RWPE1 (cell line): Measurements from ENCODE around the gene DHX35.

ENCODE experiments used
- CTCF ChIA-PET: fragments of 350-600 bp; sonication (Branson Sonifier 250); formaldehyde crosslinking; extraction: SDS; loops from one replicate; lab custom pipeline; 2021; lab: Yijun Ruan, JAX
- POLR2A ChIA-PET: fragments of 400-600 bp; formaldehyde crosslinking; extraction: SDS; loops from one replicate; lab custom pipeline; 2020; ENCODE audit warnings: antibody characterized with exemption; ENCODE audit not compliant: low non-redundant PET; lab: Yijun Ruan, JAX
- DNase-seq: peaks from one replicate; pipeline ENCODE4 v3.0.0; 2012; ENCODE audit warnings: low spot score
- H3K27ac ChIP-seq: fragments of 450-650 bp; 2 replicates; pipeline ENCODE4 v1.5.1; 2017
- CTCF ChIP-seq: fragments of 450-650 bp; conservative IDR thresholded peaks from 2 replicates; pipeline ENCODE4 v1.5.1; 2017; ENCODE audit warnings: low read depth, mild to moderate bottlenecking

Gene DHX35

GRCh38 chr20:38920411-38920810, 41.7 kb upstream of the DHX35 start:
- ChIA-PET POLR2A (no interaction called here), CTCF (interaction anchor here (0.6 to 2.5 kb wide), 4 partner anchors 10 to 619 kb away, joined by 3 to 13 read pairs (median 4); no protein-coding TSS in a partner anchor)
- no peak for DNase-seq
- TF ChIP-seq CTCF = no peak
- H3K27ac ChIP-seq = no peak overlapping the region

- POLR2A ChIA-PET = no interaction called here
- CTCF ChIA-PET = interaction anchor here (0.6 to 2.5 kb wide), 3 partner anchors 10 to 161 kb away, joined by 3 to 13 read pairs (median 9); no protein-coding TSS in a partner anchor
- no peak overlapping the region for H3K27ac ChIP-seq
- TF ChIP-seq CTCF = no peak
- DNase-seq = no peak
Measured at GRCh38 chr20:38920851-38921250, 41.3 kb upstream of the DHX35 start.

GRCh38 chr20:38924718-38925117, 37.4 kb upstream of the DHX35 start:
- TF ChIP-seq CTCF = no peak
- H3K27ac ChIP-seq = 0 out of 2 replicates have a peak overlapping the region, but pooled peaks have one; percentile 75
- DNase-seq = no peak
- POLR2A ChIA-PET = no interaction called here
- CTCF ChIA-PET = interaction anchor here (0.7 to 2.8 kb wide), 4 partner anchors 12 to 44 kb away, joined by 3 to 13 read pairs (median 4); partner anchors contain the start of gene DHX35

GRCh38 chr20:38926142-38926933, 35.8 kb upstream of the DHX35 start, which contains the start of gene FAM83D:
Gene FAM83D (plus strand): TSS chr20:38926417. CDS start chr20:38926443, 26 bp downstream.
- peak; percentile 80 for TF ChIP-seq CTCF
- POLR2A ChIA-PET = interaction anchor here (1.3 kb wide), 1 partner anchor 36 kb away, joined by 3 read pairs; the partner anchor contains the start of gene DHX35
- DNase-seq = peak; percentile 100
- peak within 1 kb of the TSS; percentile 75 for H3K27ac ChIP-seq
- CTCF ChIA-PET = interaction anchor here (0.5 to 1.3 kb wide), 13 partner anchors 10 to 929 kb away, joined by 3 to 7 read pairs (median 4); partner anchors contain the start of gene DHX35

- POLR2A ChIA-PET = interaction anchor here (1.3 kb wide), 1 partner anchor 35 kb away, joined by 3 read pairs; the partner anchor contains the start of gene DHX35
- CTCF ChIA-PET = interaction anchor here (0.6 to 1.3 kb wide), 6 partner anchors 10 to 294 kb away, joined by 3 to 6 read pairs (median 4); partner anchors contain the start of genes DHX35 and SLC32A1
- H3K27ac ChIP-seq = peak overlapping the region; percentile 75
- DNase-seq = peak; percentile 48
- TF ChIP-seq CTCF = no peak
Measured at GRCh38 chr20:38926934-38927616, 35.1 kb upstream of the DHX35 start.
